ENCODE measurements around the gene TBC1D25. TPM values are rescaled to one million over a fixed set of nuclear protein-coding genes. Genes with fewer than 3 reads are reported as not detected.

Gene TBC1D25
- total RNA-seq, 1 donor from 2014 or later: 14.6 TPM

DNA sequence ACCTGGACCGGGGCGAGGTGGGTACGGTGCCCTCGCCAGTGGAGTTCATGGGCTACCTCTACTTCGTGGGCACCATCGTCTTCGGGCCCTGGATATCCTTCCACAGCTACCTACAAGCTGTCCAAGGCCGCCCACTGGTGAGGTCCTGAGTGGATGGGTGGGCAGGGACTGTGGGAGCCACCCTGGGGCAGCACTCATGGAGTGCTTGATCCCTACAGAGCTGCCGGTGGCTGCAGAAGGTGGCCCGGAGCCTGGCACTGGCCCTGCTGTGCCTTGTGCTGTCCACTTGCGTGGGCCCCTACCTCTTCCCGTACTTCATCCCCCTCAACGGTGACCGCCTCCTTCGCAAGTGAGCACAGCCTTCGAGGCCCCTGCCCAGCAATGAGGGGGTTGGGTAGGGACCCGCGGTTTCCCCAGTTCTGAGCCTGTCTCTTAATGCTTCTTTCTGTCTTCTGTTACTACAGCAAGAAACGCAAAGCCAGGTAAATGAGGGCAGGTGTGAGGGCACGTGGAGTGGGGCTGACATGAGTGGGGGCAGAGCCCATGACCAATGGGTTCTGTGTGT lies 27.1 kb upstream of the TBC1D25 start:
- H3K9me3 ChIP-seq: no peaks in the 10 kb centered on the region
- ATAC-seq (no peak), DNase-seq (no peak)
- no peaks in the 10 kb centered on the region for H3K36me3 ChIP-seq
- H3K4me3 ChIP-seq: no peak overlapping the region
- H3K27ac ChIP-seq: no peak overlapping the region
- no peaks in the 10 kb centered on the region for H3K27me3 ChIP-seq
- H3K4me1 ChIP-seq: no peaks in the 10 kb centered on the region
- TF ChIP-seq CTCF (IDR thresholded peaks at IDR 0.05): no peak
- intact Hi-C loops (cut with DNase I): no loop called here

DNA sequence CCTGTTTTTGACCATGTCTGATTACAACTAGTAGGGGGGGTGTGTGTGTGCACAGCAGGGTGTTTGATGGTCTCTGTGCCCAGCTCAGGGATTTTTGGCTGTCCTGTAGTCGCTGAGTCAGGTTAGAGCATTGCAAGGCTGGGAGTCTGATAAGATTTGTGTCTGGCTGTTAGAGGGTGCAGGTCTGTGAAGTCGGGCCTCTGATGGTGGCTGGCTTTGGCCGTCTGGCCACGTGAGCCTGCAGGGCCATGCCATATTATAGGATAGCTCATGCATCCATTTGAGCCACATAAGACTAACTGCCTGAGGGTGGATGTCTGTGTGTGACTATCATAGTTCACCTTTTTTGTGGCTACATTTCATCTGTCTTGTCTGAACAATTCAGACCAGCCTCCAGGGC lies 25.8 kb upstream of the TBC1D25 start:
- no peak for DNase-seq
- TF ChIP-seq CTCF (IDR thresholded peaks at IDR 0.05): no peak

GRCh38 chrX:48514126-48514806 lies 25.2 kb upstream of the TBC1D25 start:
- Histone ChIP-seq H3K9me3 (no peaks in the 10 kb centered on the region), H3K27ac (no peak overlapping the region), H3K27me3 (no peaks in the 10 kb centered on the region), H3K4me1 (no peaks in the 10 kb centered on the region), H3K36me3 (no peaks in the 10 kb centered on the region), H3K4me3 (no peak overlapping the region)
- TF ChIP-seq CTCF (IDR thresholded peaks at IDR 0.05): no peak
- DNase-seq (no peak), ATAC-seq (no peak)
- intact Hi-C loops (cut with DNase I): no loop called here

More for the DNA sequence above, 25.8 kb upstream of the TBC1D25 start:
- no peaks in the 10 kb centered on the region for H3K27me3 ChIP-seq
- H3K27ac ChIP-seq: no peak overlapping the region
- no peak overlapping the region for H3K4me3 ChIP-seq
- intact Hi-C loops (cut with DNase I): no loop called here
- no peak for ATAC-seq
- no peaks in the 10 kb centered on the region for H3K36me3 ChIP-seq
- H3K9me3 ChIP-seq: no peaks in the 10 kb centered on the region
- H3K4me1 ChIP-seq: no peaks in the 10 kb centered on the region

DNA sequence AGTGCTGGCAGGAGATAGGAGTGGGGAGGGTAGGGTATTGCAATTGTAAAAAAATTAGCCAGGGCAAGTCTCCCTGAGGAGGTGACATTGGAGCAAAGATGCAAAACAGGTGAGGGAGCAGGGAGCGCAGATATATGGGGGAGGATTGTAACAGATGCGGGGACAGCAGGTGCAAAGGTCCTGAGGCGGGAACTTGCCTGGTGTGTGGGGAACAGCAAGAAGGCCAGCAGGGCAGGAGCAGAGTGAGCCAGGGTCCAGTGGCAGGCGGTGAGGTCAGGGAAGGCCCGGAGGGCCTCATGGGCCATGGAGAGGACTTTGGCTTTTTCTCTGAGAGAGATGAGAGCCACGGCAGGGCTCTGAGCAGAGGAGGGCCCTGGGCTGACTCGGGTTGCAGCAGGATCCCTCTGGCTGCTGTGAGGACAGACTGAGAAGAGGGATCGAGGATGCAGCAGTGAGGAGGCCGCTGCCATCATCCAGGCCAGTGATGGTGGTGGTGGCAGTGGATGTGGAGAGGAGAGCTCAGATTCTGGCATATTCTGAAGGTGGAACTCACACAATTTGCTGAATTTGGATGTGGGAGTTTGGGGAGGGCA lies 24.6 kb upstream of the TBC1D25 start:
- no peaks in the 10 kb centered on the region for H3K9me3 ChIP-seq
- DNase-seq (no peak), ATAC-seq (no peak)
- no peak overlapping the region for H3K27ac ChIP-seq
- H3K4me3 ChIP-seq: no peak overlapping the region
- H3K36me3 ChIP-seq: no peaks in the 10 kb centered on the region
- intact Hi-C loops (cut with DNase I): no loop called here
- H3K4me1 ChIP-seq: no peaks in the 10 kb centered on the region
- H3K27me3 ChIP-seq: no peaks in the 10 kb centered on the region
- TF ChIP-seq CTCF (IDR thresholded peaks at IDR 0.05): no peak

DNA sequence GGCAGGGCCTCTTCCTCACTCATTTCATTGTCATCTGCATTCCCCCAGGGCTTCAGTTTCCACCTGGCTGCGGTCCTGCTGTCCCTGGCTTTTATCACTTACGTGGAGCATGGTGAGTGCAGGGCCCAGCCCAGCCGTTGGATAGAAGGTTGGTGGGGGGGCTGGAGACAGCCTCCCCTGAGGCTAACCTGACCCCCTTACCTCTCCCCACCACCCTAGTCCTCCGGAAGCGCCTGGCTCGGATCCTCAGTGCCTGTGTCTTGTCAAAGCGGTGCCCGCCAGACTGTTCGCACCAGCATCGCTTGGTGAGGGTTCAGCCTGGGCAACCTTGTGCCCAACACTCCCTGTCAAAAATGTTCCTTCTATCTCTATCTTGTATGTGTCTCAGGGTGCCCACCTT lies 23.7 kb upstream of the TBC1D25 start:
- no peak overlapping the region for H3K27ac ChIP-seq
- DNase-seq (no peak), ATAC-seq (no peak)
- intact Hi-C loops (cut with DNase I): no loop called here
- no peaks in the 10 kb centered on the region for H3K36me3 ChIP-seq
- H3K9me3 ChIP-seq: no peaks in the 10 kb centered on the region
- H3K27me3 ChIP-seq: no peaks in the 10 kb centered on the region
- H3K4me1 ChIP-seq: no peaks in the 10 kb centered on the region
- H3K4me3 ChIP-seq: no peak overlapping the region
- no peak for TF ChIP-seq CTCF (IDR thresholded peaks at IDR 0.05)

All from upper lobe of right lung (tissue), 1 donor.